NCI-H2171 (cell line): Measurements from ENCODE around the gene SCRG1.
A peak's percentile ranks its signal among the peaks of the same experiment; 100 is the strongest.

ENCODE experiments used
- DNase-seq: peaks from one replicate; lab custom pipeline; 2025; lab: John Stamatoyannopoulos, UW

Gene SCRG1

GRCh38 chr4:173360587-173361221, 38.2 kb downstream of the SCRG1 start:
- no peak for DNase-seq

- no peak for DNase-seq
These were observed 41.0 kb downstream of the SCRG1 start for GRCh38 chr4:173357939-173358338.

GRCh38 chr4:173347467-173347866, 51.4 kb downstream of the SCRG1 start:
- no peak for DNase-seq

GRCh38 chr4:173346074-173346473, 52.8 kb downstream of the SCRG1 start:
- no peak for DNase-seq

- no peak for DNase-seq
These were observed 53.3 kb downstream of the SCRG1 start for GRCh38 chr4:173345648-173346047.

- no peak for DNase-seq
These were observed 55.0 kb downstream of the SCRG1 start for GRCh38 chr4:173343832-173344397.

GRCh38 chr4:173337463-173337862, 61.5 kb downstream of the SCRG1 start:
- DNase-seq = no peak

- peak; percentile 61 for DNase-seq
These were observed 63.8 kb downstream of the SCRG1 start for GRCh38 chr4:173334891-173335752.
